ENCODE results near the gene CCN5. TPM values are rescaled to one million over a fixed set of nuclear protein-coding genes. Genes with fewer than 3 reads are reported as not detected.

The CCN5 gene
- total RNA-seq, 1 experiment from 2014 or later, result 0.20 TPM

DNA sequence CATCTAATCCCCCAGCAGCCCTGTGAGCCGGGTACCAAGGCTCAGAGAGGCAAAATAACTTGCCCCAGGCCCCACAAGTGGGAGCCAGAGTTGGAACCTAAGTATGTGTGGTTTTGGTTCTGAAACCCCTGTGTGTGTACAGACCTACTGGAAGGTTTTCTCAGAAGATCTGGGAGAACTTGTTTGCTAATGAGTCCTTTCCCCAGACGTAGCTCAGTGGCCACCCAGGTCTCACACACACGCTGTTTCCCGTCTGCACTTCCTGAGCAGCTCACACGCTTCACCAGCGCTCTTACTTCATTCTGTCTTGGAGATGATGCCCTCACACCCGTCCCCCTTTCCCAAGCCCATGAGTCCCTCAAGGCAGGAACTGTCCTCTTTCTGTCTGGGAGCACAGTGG lies 8.2 kb downstream of the CCN5 start:
- H3K79me2 ChIP-seq (ENCODE audit: low read depth), result no peaks in the 10 kb centered on the region
- H4K20me1 ChIP-seq (ENCODE audit: insufficient read depth), result no peaks in the 10 kb centered on the region
- H3K36me3 ChIP-seq (ENCODE audit: low read depth), result no peaks in the 10 kb centered on the region
- H3K27ac ChIP-seq, result no peak overlapping the region
- DNase-seq, result no peak
- H2AFZ ChIP-seq, result no peak overlapping the region
- ChIA-PET POLR2A (ENCODE audit: unreplicated experiment) (no interaction called here), CTCF (no interaction called here)
- H3K27me3 ChIP-seq (ENCODE audit: insufficient read depth, low read depth), result no peaks in the 10 kb centered on the region
- peaks cover 27% of the 10 kb centered on the region for H3K4me1 ChIP-seq (replicated peaks; ENCODE audit: insufficient read depth)
- no peaks in the 10 kb centered on the region for H3K9me3 ChIP-seq (ENCODE audit: insufficient read depth, low read depth)
- H3F3A ChIP-seq (ENCODE audit: insufficient read depth, low read depth), result peaks cover 28% of the 10 kb centered on the region
- intact Hi-C loops (cut with micrococcal nuclease; ENCODE audit: unreplicated experiment), result no loop called here
- H3K4me3 ChIP-seq, result no peak overlapping the region
- no peak overlapping the region for H3K4me2 ChIP-seq
- TF ChIP-seq, protein P1, sequence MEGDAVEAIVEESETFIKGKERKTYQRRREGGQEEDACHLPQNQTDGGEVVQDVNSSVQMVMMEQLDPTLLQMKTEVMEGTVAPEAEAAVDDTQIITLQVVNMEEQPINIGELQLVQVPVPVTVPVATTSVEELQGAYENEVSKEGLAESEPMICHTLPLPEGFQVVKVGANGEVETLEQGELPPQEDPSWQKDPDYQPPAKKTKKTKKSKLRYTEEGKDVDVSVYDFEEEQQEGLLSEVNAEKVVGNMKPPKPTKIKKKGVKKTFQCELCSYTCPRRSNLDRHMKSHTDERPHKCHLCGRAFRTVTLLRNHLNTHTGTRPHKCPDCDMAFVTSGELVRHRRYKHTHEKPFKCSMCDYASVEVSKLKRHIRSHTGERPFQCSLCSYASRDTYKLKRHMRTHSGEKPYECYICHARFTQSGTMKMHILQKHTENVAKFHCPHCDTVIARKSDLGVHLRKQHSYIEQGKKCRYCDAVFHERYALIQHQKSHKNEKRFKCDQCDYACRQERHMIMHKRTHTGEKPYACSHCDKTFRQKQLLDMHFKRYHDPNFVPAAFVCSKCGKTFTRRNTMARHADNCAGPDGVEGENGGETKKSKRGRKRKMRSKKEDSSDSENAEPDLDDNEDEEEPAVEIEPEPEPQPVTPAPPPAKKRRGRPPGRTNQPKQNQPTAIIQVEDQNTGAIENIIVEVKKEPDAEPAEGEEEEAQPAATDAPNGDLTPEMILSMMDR (conservative IDR thresholded peaks at IDR 0.05), result no peak
- TF ChIP-seq EZH2 (IDR thresholded peaks at IDR 0.05; ENCODE audit: low read depth), result no peak
- no peaks in the 10 kb centered on the region for H3K9me2 ChIP-seq (ENCODE audit: insufficient read depth)
- BruUV-seq (replicated peaks), result no TSS peak

DNA sequence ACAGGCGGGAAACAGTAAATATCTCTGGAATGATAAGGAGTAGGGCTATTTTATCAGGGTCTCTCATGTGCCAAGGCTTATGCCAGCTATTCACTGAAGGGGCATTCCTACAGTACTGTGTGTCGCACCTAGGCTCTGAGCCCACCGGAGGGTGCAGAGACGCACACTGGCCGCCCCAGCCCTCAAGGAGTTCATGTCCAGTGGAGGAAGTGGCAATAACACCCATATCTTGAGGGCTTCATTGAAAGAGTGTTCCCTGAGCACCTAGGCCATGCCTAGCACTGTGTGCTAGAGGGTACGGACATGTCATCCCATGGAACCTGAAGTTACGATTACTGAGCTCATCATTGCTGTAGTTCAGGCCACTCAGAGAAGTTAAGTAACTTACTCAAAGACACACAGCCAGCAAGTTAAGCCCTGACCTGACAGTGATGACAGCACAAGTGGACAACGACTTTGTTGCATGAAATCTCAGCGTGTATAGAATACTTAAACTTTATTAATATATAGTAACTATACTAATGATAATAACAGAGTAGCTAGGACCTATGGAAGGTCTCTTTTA lies 8.7 kb downstream of the CCN5 start:
- TF ChIP-seq EZH2 (IDR thresholded peaks at IDR 0.05; ENCODE audit: low read depth), result no peak
- TF ChIP-seq, protein P1 (conservative IDR thresholded peaks at IDR 0.05), result no peak
- no peak overlapping the region for H3K27ac ChIP-seq
- no peaks in the 10 kb centered on the region for H4K20me1 ChIP-seq (ENCODE audit: insufficient read depth)
- DNase-seq, result no peak
- no peaks in the 10 kb centered on the region for H3K9me3 ChIP-seq (ENCODE audit: insufficient read depth, low read depth)
- CTCF ChIA-PET, result no interaction called here
- peaks cover 30% of the 10 kb centered on the region for H3K4me1 ChIP-seq (replicated peaks; ENCODE audit: insufficient read depth)
- intact Hi-C loops (cut with micrococcal nuclease; ENCODE audit: unreplicated experiment), result no loop called here
- H3K36me3 ChIP-seq (ENCODE audit: low read depth), result no peaks in the 10 kb centered on the region
- POLR2A ChIA-PET (ENCODE audit: unreplicated experiment), result no interaction called here
- no TSS peak for BruUV-seq (replicated peaks)
- no peak overlapping the region for H3K4me3 ChIP-seq
- no peaks in the 10 kb centered on the region for H3K9me2 ChIP-seq (ENCODE audit: insufficient read depth)
- H3K27me3 ChIP-seq (ENCODE audit: insufficient read depth, low read depth), result no peaks in the 10 kb centered on the region
- no peak overlapping the region for H3K4me2 ChIP-seq
- no peaks in the 10 kb centered on the region for H3K79me2 ChIP-seq (ENCODE audit: low read depth)
- H2AFZ ChIP-seq, result no peak overlapping the region
- H3F3A ChIP-seq (ENCODE audit: insufficient read depth, low read depth), result peaks cover 32% of the 10 kb centered on the region

DNA sequence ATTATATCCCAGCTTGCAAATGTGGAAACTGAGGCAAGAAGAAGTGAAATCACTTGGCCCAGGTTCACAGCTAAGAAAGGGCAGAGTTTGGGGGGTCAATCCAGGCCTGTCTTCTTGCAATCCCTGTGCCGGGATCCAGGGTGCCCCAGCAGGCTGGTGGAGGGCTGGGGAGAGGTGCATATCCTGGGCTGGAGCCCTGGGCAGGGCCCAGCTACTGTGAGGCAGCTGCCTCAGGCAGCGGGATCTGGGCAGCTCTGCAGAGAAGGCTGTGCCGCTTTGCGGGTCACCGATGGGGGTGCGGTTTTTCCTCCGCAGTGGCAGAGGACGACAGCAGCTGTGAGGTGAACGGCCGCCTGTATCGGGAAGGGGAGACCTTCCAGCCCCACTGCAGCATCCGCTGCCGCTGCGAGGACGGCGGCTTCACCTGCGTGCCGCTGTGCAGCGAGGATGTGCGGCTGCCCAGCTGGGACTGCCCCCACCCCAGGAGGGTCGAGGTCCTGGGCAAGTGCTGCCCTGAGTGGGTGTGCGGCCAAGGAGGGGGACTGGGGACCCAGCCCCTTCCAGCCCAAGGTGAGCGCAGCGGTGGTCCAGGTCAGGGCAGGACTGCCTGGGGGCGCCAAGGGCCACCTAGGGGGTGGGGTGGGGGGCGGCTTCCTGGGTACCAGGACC lies 9.4 kb downstream of the CCN5 start:
- DNase-seq, result no peak
- CTCF ChIA-PET, result interaction anchor here (0.7 kb wide), 1 partner anchor 71 kb away, joined by 4 read pairs; no protein-coding TSS in a partner anchor
- BruUV-seq (replicated peaks), result no TSS peak
- no peaks in the 10 kb centered on the region for H3K9me3 ChIP-seq (ENCODE audit: insufficient read depth, low read depth)
- no peaks in the 10 kb centered on the region for H3K9me2 ChIP-seq (ENCODE audit: insufficient read depth)
- H3K79me2 ChIP-seq (ENCODE audit: low read depth), result no peaks in the 10 kb centered on the region
- POLR2A ChIA-PET (ENCODE audit: unreplicated experiment), result no interaction called here
- TF ChIP-seq, protein P1 (conservative IDR thresholded peaks at IDR 0.05), result no peak
- no peak for TF ChIP-seq EZH2 (IDR thresholded peaks at IDR 0.05; ENCODE audit: low read depth)
- H3K27me3 ChIP-seq (ENCODE audit: insufficient read depth, low read depth), result no peaks in the 10 kb centered on the region
- peaks cover 37% of the 10 kb centered on the region for H3K4me1 ChIP-seq (replicated peaks; ENCODE audit: insufficient read depth)
- no peaks in the 10 kb centered on the region for H3K36me3 ChIP-seq (ENCODE audit: low read depth)
- no peak overlapping the region for H3K4me3 ChIP-seq
- H3K27ac ChIP-seq, result no peak overlapping the region
- no peak overlapping the region for H3K4me2 ChIP-seq
- H4K20me1 ChIP-seq (ENCODE audit: insufficient read depth), result no peaks in the 10 kb centered on the region
- intact Hi-C loops (cut with micrococcal nuclease; ENCODE audit: unreplicated experiment), result loop anchor here (1.0 kb wide), 1 partner anchor 139 kb away; no protein-coding TSS in a partner anchor
- H3F3A ChIP-seq (ENCODE audit: insufficient read depth, low read depth), result peaks cover 38% of the 10 kb centered on the region
- H2AFZ ChIP-seq, result no peak overlapping the region

Measured in PC-9 (cell line).